ENCODE measurements around the gene RNU1-3. TPM values are rescaled to one million over a fixed set of nuclear protein-coding genes. Genes with fewer than 3 reads are reported as not detected.

The RNU1-3 gene
- total RNA-seq, result 7,909 TPM

DNA sequence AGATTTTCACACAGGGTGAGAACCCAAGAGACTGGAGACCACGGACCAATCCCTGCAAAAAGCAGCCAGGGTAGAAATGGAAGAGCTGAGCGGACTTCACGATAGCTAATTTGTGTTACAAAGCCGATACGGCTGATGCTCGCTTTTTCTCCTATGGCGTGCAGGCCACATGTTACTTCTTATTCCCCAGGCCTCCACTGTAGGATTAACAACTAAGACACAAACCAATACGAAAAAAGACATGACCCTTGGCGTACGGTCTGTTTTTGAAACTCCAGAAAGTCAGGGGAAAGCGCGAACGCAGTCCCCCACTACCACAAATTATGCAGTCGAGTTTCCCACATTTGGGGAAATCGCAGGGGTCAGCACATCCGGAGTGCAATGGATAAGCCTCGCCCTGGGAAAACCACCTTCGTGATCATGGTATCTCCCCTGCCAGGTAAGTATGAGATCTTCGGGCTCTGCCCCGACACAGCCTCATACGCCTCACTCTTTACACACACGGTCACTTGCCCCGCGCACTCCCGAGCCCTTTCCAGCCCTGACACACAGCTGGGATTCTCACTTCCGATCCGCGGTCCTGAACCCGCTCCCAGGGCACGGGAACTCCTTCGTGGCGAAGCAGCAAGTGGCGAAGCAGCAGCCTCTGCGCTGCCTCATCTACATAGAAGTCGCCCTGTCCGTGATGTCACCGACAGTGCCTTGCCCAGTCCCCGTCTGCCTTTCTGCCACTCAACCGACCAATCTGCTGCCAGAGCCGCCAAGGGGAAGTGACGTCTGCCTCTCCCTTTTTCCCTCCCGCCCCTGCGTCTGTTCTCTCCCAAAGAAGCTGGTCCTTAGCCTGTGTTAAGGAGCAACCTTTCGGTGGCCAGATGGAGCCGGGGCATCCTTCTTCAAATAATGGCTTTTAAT is at the start of gene RNU1-3:
Gene RNU1-3 (minus strand): TSS at position 447 of the 912 bp plus-strand sequence.

Small RNA genes within 50 kb of the gene (small RNA-seq; reads per million reads assigned to genes)
- not detected for gene RNU1-3 (ENCODE audit: low replicate concordance)

Other genes starting within 250 kb of the RNU1-3 start
- not detected for gene SPATA21, start 229.5 kb downstream of the RNU1-3 start, total RNA-seq
- gene NECAP2, start 226.2 kb downstream of the RNU1-3 start, total RNA-seq, result 67.7 TPM
- 7,909 TPM for gene RNU1-1, start 152.7 kb downstream of the RNU1-3 start, total RNA-seq
- 88.3 TPM for gene NBPF1, start 53.4 kb downstream of the RNU1-3 start, total RNA-seq
- 7,909 TPM for gene RNU1-4, start 73.6 kb upstream of the RNU1-3 start, total RNA-seq
- 7,909 TPM for gene RNU1-2, start 229.0 kb upstream of the RNU1-3 start, total RNA-seq

All from metanephros (tissue), 2 donors.